Measurements from ENCODE around the gene ADAMTSL2.

DNA sequence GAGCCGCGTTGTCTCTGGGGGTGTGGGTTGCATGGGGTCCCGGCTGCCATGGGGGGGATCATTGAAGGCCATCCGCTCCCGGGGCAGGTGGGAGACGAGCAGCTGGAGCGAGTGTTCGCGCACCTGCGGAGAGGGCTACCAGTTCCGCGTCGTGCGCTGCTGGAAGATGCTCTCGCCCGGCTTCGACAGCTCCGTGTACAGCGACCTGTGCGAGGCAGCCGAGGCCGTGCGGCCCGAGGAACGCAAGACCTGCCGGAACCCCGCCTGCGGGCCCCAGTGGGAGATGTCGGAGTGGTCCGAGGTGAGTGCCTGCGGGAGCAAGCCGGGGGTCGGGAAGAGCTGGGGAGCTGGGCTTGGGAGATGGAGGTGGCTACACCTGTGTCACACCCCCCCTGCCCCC, 33.7 kb downstream of the ADAMTSL2 start:
- no peak for TF ChIP-seq ARID2 (CRISPR knock-in tag; IDR thresholded peaks at IDR 0.05; ENCODE audit: borderline replicate concordance)
- no peak for TF ChIP-seq PHF8 (CRISPR knock-in tag; IDR thresholded peaks at IDR 0.05)
